OCI-LY3 (cell line): ENCODE results near the gene AP3S1.

ENCODE experiments used
- EZH2phosphoT487 ChIP-seq: fragments of 200-600 bp; shearing (Covaris generic); IDR thresholded peaks from 2 replicates; pipeline ENCODE4 v1.6.1; 2018; ENCODE audit warnings: antibody characterized with exemption, mixed run types, low read depth
- TF ChIP-seq, protein P1 (sequence below): fragments of 200-600, 300-600 bp; sonication (generic); IDR thresholded peaks from 2 replicates; pipeline ENCODE4 v1.5.1; 2014; ENCODE audit warnings: antibody characterized with exemption, low read length, low read depth

DNA sequence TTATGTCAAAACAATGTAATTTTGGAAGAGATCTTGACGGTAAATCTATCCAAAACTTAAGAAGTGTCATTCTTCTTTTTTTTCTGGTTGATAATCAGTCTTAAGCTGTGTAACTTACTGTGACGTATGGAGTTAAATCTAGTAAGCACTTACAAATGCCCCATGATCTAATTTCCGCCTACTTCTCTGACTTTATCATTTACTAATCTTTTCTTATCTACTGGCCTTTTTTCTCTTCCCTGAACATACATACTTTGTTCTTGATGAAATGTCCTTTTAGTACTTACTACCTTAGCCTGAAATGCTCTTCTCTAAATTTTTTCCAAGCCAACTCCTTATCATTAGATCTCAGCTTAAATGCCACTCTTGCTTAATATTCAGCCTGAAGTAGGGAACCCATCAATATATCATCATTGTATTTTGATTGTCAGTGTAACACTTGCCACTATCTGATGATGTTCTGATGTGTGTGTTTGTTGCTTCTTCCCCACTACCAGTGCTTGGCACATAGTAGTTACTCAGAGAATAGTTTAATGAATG, 27.6 kb downstream of the AP3S1 start:
- TF ChIP-seq, protein P1, sequence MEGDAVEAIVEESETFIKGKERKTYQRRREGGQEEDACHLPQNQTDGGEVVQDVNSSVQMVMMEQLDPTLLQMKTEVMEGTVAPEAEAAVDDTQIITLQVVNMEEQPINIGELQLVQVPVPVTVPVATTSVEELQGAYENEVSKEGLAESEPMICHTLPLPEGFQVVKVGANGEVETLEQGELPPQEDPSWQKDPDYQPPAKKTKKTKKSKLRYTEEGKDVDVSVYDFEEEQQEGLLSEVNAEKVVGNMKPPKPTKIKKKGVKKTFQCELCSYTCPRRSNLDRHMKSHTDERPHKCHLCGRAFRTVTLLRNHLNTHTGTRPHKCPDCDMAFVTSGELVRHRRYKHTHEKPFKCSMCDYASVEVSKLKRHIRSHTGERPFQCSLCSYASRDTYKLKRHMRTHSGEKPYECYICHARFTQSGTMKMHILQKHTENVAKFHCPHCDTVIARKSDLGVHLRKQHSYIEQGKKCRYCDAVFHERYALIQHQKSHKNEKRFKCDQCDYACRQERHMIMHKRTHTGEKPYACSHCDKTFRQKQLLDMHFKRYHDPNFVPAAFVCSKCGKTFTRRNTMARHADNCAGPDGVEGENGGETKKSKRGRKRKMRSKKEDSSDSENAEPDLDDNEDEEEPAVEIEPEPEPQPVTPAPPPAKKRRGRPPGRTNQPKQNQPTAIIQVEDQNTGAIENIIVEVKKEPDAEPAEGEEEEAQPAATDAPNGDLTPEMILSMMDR = no peak
- no peak for TF ChIP-seq EZH2phosphoT487
